Fibroblast of lung (primary cell): ENCODE data around the gene HPSE2. TPM values are rescaled to one million over a fixed set of nuclear protein-coding genes. Genes with fewer than 3 reads are reported as not detected.

ENCODE experiments used
- DNase-seq, 2 donors: peaks; one replicate each; pipeline versions ENCODE4 v3.0.0 to v3.0.0-alpha.2; 2010; ENCODE audit warnings: low read depth in 2 of 2
- H2AFZ ChIP-seq: 2 replicates; pipeline ENCODE4 v1.5.1; 2012; ENCODE audit warnings: low read length, control low read depth, inconsistent platforms
- H3K27ac ChIP-seq: 2 replicates; pipeline ENCODE4 v1.5.1; 2011; ENCODE audit warnings: low read length, control low read depth; ENCODE audit not compliant: insufficient read depth
- H3K27me3 ChIP-seq: 2 replicates; pipeline ENCODE4 v1.5.1; 2011; ENCODE audit warnings: mild to moderate bottlenecking, low read length; ENCODE audit not compliant: control insufficient read depth, insufficient read depth
- H3K36me3 ChIP-seq: 2 replicates; pipeline ENCODE4 v1.5.1; 2011; ENCODE audit warnings: low read length; ENCODE audit not compliant: control insufficient read depth, insufficient read depth
- H3K4me1 ChIP-seq: 2 replicates; pipeline ENCODE4 v1.5.1; 2011; ENCODE audit warnings: low read length; ENCODE audit not compliant: control insufficient read depth, insufficient read depth; ENCODE audit errors: extremely low read depth
- H3K4me2 ChIP-seq: 2 replicates; pipeline ENCODE4 v1.5.1; 2011; ENCODE audit warnings: low read length, control low read depth; ENCODE audit not compliant: insufficient read depth; ENCODE audit errors: extremely low read depth
- H3K4me3 ChIP-seq, 4 experiments: fragments of 200-600 bp in 1 of 4; sonication (generic) in 1 of 4; replicated peaks in 1 of 4; 2 replicates each; pipeline ENCODE4 v1.5.1; 2011 to 2016; ENCODE audit warnings: low read length in 4 of 4, low read depth in 3 of 4, mild to moderate bottlenecking in 3 of 4, control low read depth in 2 of 4, inconsistent platforms in 1 of 4, mixed read lengths in 1 of 4; ENCODE audit not compliant: insufficient read depth in 1 of 4; ENCODE audit errors: control extremely low read depth in 1 of 4
- H3K79me2 ChIP-seq: 2 replicates; pipeline ENCODE4 v1.5.1; 2012; ENCODE audit warnings: mild to moderate bottlenecking, low read length, inconsistent platforms; ENCODE audit not compliant: control insufficient read depth, insufficient read depth
- H3K9ac ChIP-seq: 2 replicates; pipeline ENCODE4 v1.5.1; 2011; ENCODE audit warnings: mild to moderate bottlenecking, low read length, control low read depth; ENCODE audit not compliant: insufficient read depth
- H3K9me3 ChIP-seq: 2 replicates; pipeline ENCODE4 v1.5.1; 2012; ENCODE audit warnings: low read depth, low read length; ENCODE audit not compliant: control insufficient read depth, insufficient read depth
- H4K20me1 ChIP-seq: 2 replicates; pipeline ENCODE4 v1.5.1; 2011; ENCODE audit warnings: low read length; ENCODE audit not compliant: control insufficient read depth, insufficient read depth; ENCODE audit errors: extremely low read depth
- EZH2 ChIP-seq: IDR thresholded peaks from 2 replicates; pipeline ENCODE4 v1.5.1; 2012; ENCODE audit warnings: low read length, control low read depth, mild to moderate bottlenecking; ENCODE audit errors: missing control alignments
- polyA plus RNA-seq, 2 donors: library from polyadenylated mRNA; depleted of rRNA in 1 of 2; stranded (reverse) in 1 of 2; unstranded in 1 of 2; fragments of >200 nt; gene quantifications; 2 replicates each; pipeline ENCODE4 v1.2.1, GENCODE V29; 2011 to 2012; ENCODE audit warnings: missing spikeins in 1 of 2
- total RNA-seq: library from RNA; depleted of rRNA; stranded (reverse); fragments of >200 nt; gene quantifications from 2 replicates; pipeline ENCODE4 v1.2.1, GENCODE V29; 2014
- TF ChIP-seq, protein P1 (sequence below), 2 donors: IDR thresholded peaks in 1 of 2; conservative IDR thresholded peaks in 1 of 2; 1 replicate in 1 of 2; 2 replicates in 1 of 2; pipeline ENCODE4 v1.5.1; 2011 to 2012; ENCODE audit warnings: low read length in 2 of 2, control low read depth in 1 of 2, inconsistent platforms in 1 of 2, low read depth in 1 of 2, mild to moderate bottlenecking in 1 of 2

HPSE2 gene
- total and polyA plus RNA-seq, 2 donors (not counting 1 experiment from before 2014, with no cell fraction given) = 0.02 to 0.17 TPM

DNA sequence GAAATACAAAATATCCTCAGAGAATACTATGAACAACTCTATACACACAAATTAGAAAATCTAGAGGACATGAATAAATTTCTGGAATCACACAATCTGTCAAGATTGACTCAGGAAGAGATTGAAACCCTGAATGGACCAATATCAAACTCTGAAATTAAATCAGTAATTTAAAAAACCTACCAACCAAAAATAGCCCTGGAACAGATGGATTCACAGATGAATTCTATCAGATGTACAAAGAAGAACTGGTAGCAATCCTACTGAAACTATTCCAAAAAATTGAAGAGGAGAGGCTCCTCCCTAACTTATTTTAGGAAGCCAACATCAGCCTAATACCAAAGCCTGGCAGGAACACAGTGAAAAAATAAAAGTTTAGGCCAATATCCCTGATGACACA, 190.0 kb downstream of the HPSE2 start:
- H3K36me3 ChIP-seq = no peaks in the 10 kb centered on the region
- H3K27ac ChIP-seq = no peak overlapping the region
- H3K9ac ChIP-seq = no peak overlapping the region
- no peak overlapping the region for H3K4me2 ChIP-seq
- no peaks in the 10 kb centered on the region for H3K79me2 ChIP-seq
- no peak overlapping the region for H3K4me3 ChIP-seq
- no peaks in the 10 kb centered on the region for H3K4me1 ChIP-seq
- H4K20me1 ChIP-seq = no peaks in the 10 kb centered on the region
- DNase-seq = no peak
- H3K27me3 ChIP-seq = no peaks in the 10 kb centered on the region
- no peak overlapping the region for H2AFZ ChIP-seq
- TF ChIP-seq, protein P1, sequence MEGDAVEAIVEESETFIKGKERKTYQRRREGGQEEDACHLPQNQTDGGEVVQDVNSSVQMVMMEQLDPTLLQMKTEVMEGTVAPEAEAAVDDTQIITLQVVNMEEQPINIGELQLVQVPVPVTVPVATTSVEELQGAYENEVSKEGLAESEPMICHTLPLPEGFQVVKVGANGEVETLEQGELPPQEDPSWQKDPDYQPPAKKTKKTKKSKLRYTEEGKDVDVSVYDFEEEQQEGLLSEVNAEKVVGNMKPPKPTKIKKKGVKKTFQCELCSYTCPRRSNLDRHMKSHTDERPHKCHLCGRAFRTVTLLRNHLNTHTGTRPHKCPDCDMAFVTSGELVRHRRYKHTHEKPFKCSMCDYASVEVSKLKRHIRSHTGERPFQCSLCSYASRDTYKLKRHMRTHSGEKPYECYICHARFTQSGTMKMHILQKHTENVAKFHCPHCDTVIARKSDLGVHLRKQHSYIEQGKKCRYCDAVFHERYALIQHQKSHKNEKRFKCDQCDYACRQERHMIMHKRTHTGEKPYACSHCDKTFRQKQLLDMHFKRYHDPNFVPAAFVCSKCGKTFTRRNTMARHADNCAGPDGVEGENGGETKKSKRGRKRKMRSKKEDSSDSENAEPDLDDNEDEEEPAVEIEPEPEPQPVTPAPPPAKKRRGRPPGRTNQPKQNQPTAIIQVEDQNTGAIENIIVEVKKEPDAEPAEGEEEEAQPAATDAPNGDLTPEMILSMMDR (conservative IDR thresholded peaks at IDR 0.05 in 1 of 2, IDR thresholded peaks at IDR 0.05 in 1 of 2; ENCODE audit: low read depth in 1 of 2, low read length in 2 of 2) = no peak
- no peak for TF ChIP-seq EZH2
- H3K9me3 ChIP-seq = no peaks in the 10 kb centered on the region

DNA sequence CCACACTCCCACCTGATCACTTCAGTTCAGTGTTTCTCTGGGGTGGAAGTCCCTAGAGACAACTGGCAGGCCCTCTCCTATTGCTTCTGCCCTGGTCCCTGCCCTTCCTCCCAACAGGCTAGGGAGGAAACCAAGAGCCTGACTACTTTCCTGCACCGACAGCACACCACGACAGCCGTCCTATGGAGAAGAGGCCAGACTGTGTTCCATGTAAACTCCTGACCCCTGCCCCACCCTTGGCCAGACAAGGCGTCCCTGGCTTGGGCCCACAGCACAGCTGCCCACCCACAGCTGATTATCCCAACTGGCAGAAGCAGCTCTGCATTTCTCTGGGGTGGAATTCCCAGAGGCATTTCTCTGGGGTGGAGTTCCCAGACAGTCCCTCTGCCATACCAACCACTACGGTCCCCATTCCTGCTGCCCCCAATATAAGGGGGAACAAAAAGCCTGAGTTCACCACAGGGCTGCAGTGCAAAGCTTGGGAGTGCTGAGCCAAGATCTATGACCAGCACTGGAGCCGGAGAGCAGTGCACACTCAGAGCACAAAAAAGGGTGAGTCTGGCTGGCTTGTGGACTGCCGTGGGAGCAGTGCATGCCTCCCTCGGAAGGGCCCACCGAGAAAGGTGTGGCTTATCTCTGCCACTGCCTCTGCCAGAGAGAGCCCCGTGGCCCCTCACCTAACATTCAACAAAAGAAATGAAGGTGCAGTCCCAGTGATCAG, 193.4 kb downstream of the HPSE2 start:
- Histone ChIP-seq H3K4me2 (no peak overlapping the region), H3K27ac (no peak overlapping the region), H3K9ac (no peak overlapping the region), H3K4me1 (no peaks in the 10 kb centered on the region), H3K4me3 (no peak overlapping the region), H3K36me3 (no peaks in the 10 kb centered on the region), H4K20me1 (no peaks in the 10 kb centered on the region), H2AFZ (no peak overlapping the region), H3K79me2 (no peaks in the 10 kb centered on the region), H3K9me3 (no peaks in the 10 kb centered on the region), H3K27me3 (no peaks in the 10 kb centered on the region)
- TF ChIP-seq, protein P1 (conservative IDR thresholded peaks at IDR 0.05 in 1 of 2, IDR thresholded peaks at IDR 0.05 in 1 of 2; ENCODE audit: low read depth in 1 of 2, low read length in 2 of 2) = no peak
- no peak for TF ChIP-seq EZH2
- DNase-seq = no peak

DNA sequence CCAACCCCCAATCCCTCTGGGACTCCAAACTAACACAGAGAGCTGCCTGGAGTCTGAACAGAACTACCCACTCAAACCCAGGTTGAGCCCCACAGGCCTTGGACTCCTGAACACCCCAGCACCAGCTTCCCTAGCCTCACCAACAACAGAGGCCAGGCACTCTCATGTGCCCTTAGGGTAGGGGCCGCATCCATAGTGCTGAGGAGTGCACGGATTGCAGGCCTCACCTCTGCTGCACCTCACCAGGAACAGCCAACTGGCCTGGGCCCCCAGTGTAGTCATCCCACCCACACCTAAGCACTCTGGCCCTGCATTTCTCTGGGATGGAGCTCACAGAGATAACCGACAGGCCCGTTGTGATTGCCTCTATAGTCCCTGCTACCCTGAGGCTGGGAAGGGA, 194.2 kb downstream of the HPSE2 start:
- Histone ChIP-seq H3K9me3 (no peaks in the 10 kb centered on the region), H3K27ac (no peak overlapping the region), H3K79me2 (no peaks in the 10 kb centered on the region), H3K36me3 (no peaks in the 10 kb centered on the region), H3K27me3 (no peaks in the 10 kb centered on the region), H4K20me1 (no peaks in the 10 kb centered on the region), H3K4me3 (no peak overlapping the region), H3K4me1 (no peaks in the 10 kb centered on the region), H3K9ac (no peak overlapping the region), H3K4me2 (no peak overlapping the region), H2AFZ (no peak overlapping the region)
- TF ChIP-seq, protein P1 (conservative IDR thresholded peaks at IDR 0.05 in 1 of 2, IDR thresholded peaks at IDR 0.05 in 1 of 2; ENCODE audit: low read depth in 1 of 2, low read length in 2 of 2) = no peak
- no peak for TF ChIP-seq EZH2
- no peak for DNase-seq
